OCI-LY1 (cell line): ENCODE data around the gene PLPPR2.

Experiments used
- H2AFZ ChIP-seq: fragments of 200-600 bp; sonication (generic), shearing (Covaris generic); 2 replicates; pipeline ENCODE4 v1.6.0; 2014; ENCODE audit warnings: antibody characterized with exemption, mild to moderate bottlenecking, low read length
- H3F3A ChIP-seq: fragments of 200-600 bp; sonication (generic), shearing (Covaris generic); 2 replicates; pipeline ENCODE4 v1.6.0; 2014; ENCODE audit warnings: mild to moderate bottlenecking, antibody characterized with exemption, low read length, moderate library complexity; ENCODE audit not compliant: insufficient read depth
- H3K27ac ChIP-seq: fragments of 200-600 bp; sonication (generic); 2 replicates; pipeline ENCODE4 v1.5.1; 2014; ENCODE audit warnings: low read length, mixed run types, mild to moderate bottlenecking, low read depth; ENCODE audit not compliant: poor library complexity, severe bottlenecking
- H3K27me3 ChIP-seq: fragments of 200-600 bp; sonication (generic); 2 replicates; pipeline ENCODE4 v1.6.0; 2014; ENCODE audit warnings: antibody characterized with exemption, mild to moderate bottlenecking, low read length, moderate library complexity; ENCODE audit not compliant: insufficient read depth
- H3K36me3 ChIP-seq: fragments of 200-600 bp; sonication (generic); 2 replicates; pipeline ENCODE4 v1.6.1; 2014; ENCODE audit warnings: mild to moderate bottlenecking, antibody characterized with exemption, low read length, moderate library complexity, mixed read lengths; ENCODE audit not compliant: insufficient read depth
- H3K4me1 ChIP-seq: fragments of 200-600 bp; sonication (generic); 2 replicates; pipeline ENCODE4 v1.5.1; 2014; ENCODE audit warnings: mild to moderate bottlenecking, low read length, moderate library complexity; ENCODE audit not compliant: insufficient read depth, severe bottlenecking
- H3K4me2 ChIP-seq: fragments of 200-600 bp; sonication (generic), shearing (Covaris generic); 2 replicates; pipeline ENCODE4 v1.6.1; 2014; ENCODE audit warnings: low read length
- H3K4me3 ChIP-seq: fragments of 200-600 bp; sonication (generic); 2 replicates; pipeline ENCODE4 v1.5.1; 2014; ENCODE audit warnings: low read length, low read depth, mild to moderate bottlenecking, mixed read lengths; ENCODE audit not compliant: poor library complexity, severe bottlenecking
- H3K79me2 ChIP-seq: fragments of 200-600 bp; shearing (Covaris generic); 2 replicates; pipeline ENCODE4 v1.6.1; 2016; ENCODE audit warnings: mixed run types, low read length, mixed read lengths; ENCODE audit not compliant: insufficient read depth
- H3K9ac ChIP-seq: fragments of 200-600 bp; sonication (generic), shearing (Covaris generic); 2 replicates; pipeline ENCODE4 v1.6.1; 2014; ENCODE audit warnings: mild to moderate bottlenecking, low read length, mixed read lengths
- H3K9me2 ChIP-seq: fragments of 200-600 bp; sonication (generic), shearing (Covaris generic); 2 replicates; pipeline ENCODE4 v1.6.1; 2014; ENCODE audit warnings: low read depth, mild to moderate bottlenecking, low read length, mixed read lengths
- H3K9me3 ChIP-seq: fragments of 200-600 bp; shearing (Covaris generic); 2 replicates; pipeline ENCODE4 v1.6.1; 2014; ENCODE audit warnings: low read length, mixed read lengths
- H4K20me1 ChIP-seq: fragments of 200-600 bp; sonication (generic), shearing (Covaris generic); 2 replicates; pipeline ENCODE4 v1.6.0; 2016; ENCODE audit warnings: mild to moderate bottlenecking, low read length; ENCODE audit not compliant: insufficient read depth
- CTCF ChIP-seq: fragments of 200-600 bp; sonication (generic), shearing (Covaris generic); IDR thresholded peaks from 2 replicates; pipeline ENCODE4 v1.5.1; 2017; ENCODE audit warnings: mild to moderate bottlenecking, antibody characterized with exemption, low read length, moderate library complexity, mixed read lengths
- EZH2 ChIP-seq: fragments of 200-600 bp; sonication (generic), shearing (Covaris generic); IDR thresholded peaks from 2 replicates; pipeline ENCODE4 v1.8.0; 2017; ENCODE audit warnings: borderline replicate concordance, mixed run types, mild to moderate bottlenecking, antibody characterized with exemption, low read length, moderate library complexity, mixed read lengths

PLPPR2 gene

GRCh38 chr19:11356676-11357550, 1.7 kb downstream of the PLPPR2 start:
- Histone ChIP-seq H3K4me2 (no peak overlapping the region), H3K36me3 (no peaks in the 10 kb centered on the region), H3K9ac (no peak overlapping the region), H3K9me3 (no peaks in the 10 kb centered on the region), H3K4me1 (peaks cover 8% of the 10 kb centered on the region), H3K27me3 (0 out of 2 replicates have a peak, but pooled peaks cover 5% of the 10 kb centered on the region), H3K9me2 (no peaks in the 10 kb centered on the region), H2AFZ (no peak overlapping the region), H3F3A (no peaks in the 10 kb centered on the region), H4K20me1 (no peaks in the 10 kb centered on the region), H3K27ac (no peak overlapping the region), H3K79me2 (no peaks in the 10 kb centered on the region), H3K4me3 (no peak overlapping the region)
- TF ChIP-seq CTCF (no peak), EZH2 (no peak)

- Histone ChIP-seq H3K36me3 (no peaks in the 10 kb centered on the region), H4K20me1 (no peaks in the 10 kb centered on the region), H3K27me3 (0 out of 2 replicates have a peak, but pooled peaks cover 5% of the 10 kb centered on the region), H3F3A (no peaks in the 10 kb centered on the region), H3K79me2 (no peaks in the 10 kb centered on the region), H3K9me3 (no peaks in the 10 kb centered on the region), H3K4me2 (no peak overlapping the region), H3K27ac (no peak overlapping the region), H3K9me2 (no peaks in the 10 kb centered on the region), H3K4me3 (no peak overlapping the region), H3K4me1 (peaks cover 8% of the 10 kb centered on the region), H3K9ac (no peak overlapping the region), H2AFZ (no peak overlapping the region)
- TF ChIP-seq EZH2 (no peak), CTCF (no peak)
Observed at GRCh38 chr19:11359421-11359820, 4.2 kb downstream of the PLPPR2 start.

- no peak overlapping the region for H3K27ac ChIP-seq
- H3K79me2 ChIP-seq, result no peaks in the 10 kb centered on the region
- H2AFZ ChIP-seq, result no peak overlapping the region
- peaks cover under 1% of the 10 kb centered on the region for H3K4me1 ChIP-seq
- no peaks in the 10 kb centered on the region for H3F3A ChIP-seq
- no peaks in the 10 kb centered on the region for H3K9me3 ChIP-seq
- H3K4me3 ChIP-seq, result no peak overlapping the region
- no peak overlapping the region for H3K9ac ChIP-seq
- H3K36me3 ChIP-seq, result no peaks in the 10 kb centered on the region
- TF ChIP-seq CTCF (no peak), EZH2 (no peak)
- H3K27me3 ChIP-seq, result no peaks in the 10 kb centered on the region
- no peaks in the 10 kb centered on the region for H4K20me1 ChIP-seq
- H3K4me2 ChIP-seq, result no peak overlapping the region
- H3K9me2 ChIP-seq, result no peaks in the 10 kb centered on the region
Observed at GRCh38 chr19:11361037-11361770, 6.0 kb downstream of the PLPPR2 start.
